ENCODE measurements around the gene ALS2CL.

GRCh38 chr3:46651084-46651483 lies 42.4 kb downstream of the ALS2CL start:
- TF ChIP-seq, protein P1, sequence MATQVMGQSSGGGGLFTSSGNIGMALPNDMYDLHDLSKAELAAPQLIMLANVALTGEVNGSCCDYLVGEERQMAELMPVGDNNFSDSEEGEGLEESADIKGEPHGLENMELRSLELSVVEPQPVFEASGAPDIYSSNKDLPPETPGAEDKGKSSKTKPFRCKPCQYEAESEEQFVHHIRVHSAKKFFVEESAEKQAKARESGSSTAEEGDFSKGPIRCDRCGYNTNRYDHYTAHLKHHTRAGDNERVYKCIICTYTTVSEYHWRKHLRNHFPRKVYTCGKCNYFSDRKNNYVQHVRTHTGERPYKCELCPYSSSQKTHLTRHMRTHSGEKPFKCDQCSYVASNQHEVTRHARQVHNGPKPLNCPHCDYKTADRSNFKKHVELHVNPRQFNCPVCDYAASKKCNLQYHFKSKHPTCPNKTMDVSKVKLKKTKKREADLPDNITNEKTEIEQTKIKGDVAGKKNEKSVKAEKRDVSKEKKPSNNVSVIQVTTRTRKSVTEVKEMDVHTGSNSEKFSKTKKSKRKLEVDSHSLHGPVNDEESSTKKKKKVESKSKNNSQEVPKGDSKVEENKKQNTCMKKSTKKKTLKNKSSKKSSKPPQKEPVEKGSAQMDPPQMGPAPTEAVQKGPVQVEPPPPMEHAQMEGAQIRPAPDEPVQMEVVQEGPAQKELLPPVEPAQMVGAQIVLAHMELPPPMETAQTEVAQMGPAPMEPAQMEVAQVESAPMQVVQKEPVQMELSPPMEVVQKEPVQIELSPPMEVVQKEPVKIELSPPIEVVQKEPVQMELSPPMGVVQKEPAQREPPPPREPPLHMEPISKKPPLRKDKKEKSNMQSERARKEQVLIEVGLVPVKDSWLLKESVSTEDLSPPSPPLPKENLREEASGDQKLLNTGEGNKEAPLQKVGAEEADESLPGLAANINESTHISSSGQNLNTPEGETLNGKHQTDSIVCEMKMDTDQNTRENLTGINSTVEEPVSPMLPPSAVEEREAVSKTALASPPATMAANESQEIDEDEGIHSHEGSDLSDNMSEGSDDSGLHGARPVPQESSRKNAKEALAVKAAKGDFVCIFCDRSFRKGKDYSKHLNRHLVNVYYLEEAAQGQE (IDR thresholded peaks at IDR 0.05; ENCODE audit: low read depth) = no peak
- no peak for TF ChIP-seq CTCF (IDR thresholded peaks at IDR 0.05 in 2 of 3, conservative IDR thresholded peaks at IDR 0.05 in 1 of 3; ENCODE audit: borderline replicate concordance in 1 of 3, insufficient read depth in 1 of 3, low read depth in 2 of 3, low read length in 2 of 3)
- no peak for TF ChIP-seq ZFX (IDR thresholded peaks at IDR 0.05)
- no peak for TF ChIP-seq CEBPB (IDR thresholded peaks at IDR 0.05; ENCODE audit: low read depth)
- TF ChIP-seq SRF (IDR thresholded peaks at IDR 0.05; ENCODE audit: low read depth) = no peak
- TF ChIP-seq EZH2 (IDR thresholded peaks at IDR 0.05) = no peak
- TF ChIP-seq POLR2A (IDR thresholded peaks at IDR 0.05; ENCODE audit: borderline replicate concordance, extremely low read depth, insufficient read depth, insufficient read length) = no peak
- no peak for TF ChIP-seq EZH2phosphoT487 (IDR thresholded peaks at IDR 0.05; ENCODE audit: borderline replicate concordance)

All from HCT116 (cell line).